ENCODE measurements around the gene BCL11B.

BCL11B gene

GRCh38 chr14:99156090-99156425 lies 115.9 kb downstream of the BCL11B start:
- Mint-ChIP-seq H3K27ac (no peak overlapping the region), H3K4me1 (no peaks in the 10 kb centered on the region)
- ATAC-seq (ENCODE audit: low read depth) = no peak

GRCh38 chr14:99155173-99156089 lies 116.6 kb downstream of the BCL11B start:
- Mint-ChIP-seq H3K36me3 (no peaks in the 10 kb centered on the region), H3K27me3 (peaks cover 2% of the 10 kb centered on the region), H3K4me1 (no peaks in the 10 kb centered on the region), H3K9me3 (peaks cover 2% of the 10 kb centered on the region), H3K27ac (no peak overlapping the region), H3K4me3 (no peak overlapping the region)
- no peak for DNase-seq (ENCODE audit: low spot score in 2 of 2)
- ATAC-seq (ENCODE audit: low read depth) = no peak

More at GRCh38 chr14:99156090-99156425, 115.9 kb downstream of the BCL11B start:
- H3K27me3 Mint-ChIP-seq = peaks cover 2% of the 10 kb centered on the region
- no peak for DNase-seq (ENCODE audit: low spot score in 2 of 2)
- H3K36me3 Mint-ChIP-seq = no peaks in the 10 kb centered on the region
- peaks cover 2% of the 10 kb centered on the region for H3K9me3 Mint-ChIP-seq
- H3K4me3 Mint-ChIP-seq = no peak overlapping the region

DNA sequence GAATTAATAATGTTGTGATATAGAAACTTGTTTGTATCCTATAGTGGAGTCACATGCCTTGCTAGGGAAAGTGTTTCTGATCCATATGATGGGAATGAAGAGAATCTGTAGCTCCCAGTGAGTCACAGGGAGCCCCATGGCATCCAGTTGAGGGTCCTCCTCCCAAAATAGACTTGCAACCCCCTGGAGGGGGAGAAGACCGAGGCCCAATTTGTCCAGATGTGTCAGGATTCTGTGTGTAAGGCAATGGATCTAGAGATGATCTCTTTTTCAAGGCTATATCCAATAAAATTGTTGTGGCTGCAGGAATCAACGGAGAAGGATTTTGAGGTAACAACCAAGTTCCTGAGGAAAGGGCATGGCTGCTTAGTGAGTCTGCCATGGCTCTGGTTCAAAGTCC lies 121.8 kb downstream of the BCL11B start:
- no peaks in the 10 kb centered on the region for H3K36me3 Mint-ChIP-seq
- no peaks in the 10 kb centered on the region for H3K9me3 Mint-ChIP-seq
- DNase-seq (ENCODE audit: low spot score in 2 of 2) (no peak), ATAC-seq (ENCODE audit: low read depth) (no peak)
- H3K27me3 Mint-ChIP-seq = peaks cover 2% of the 10 kb centered on the region
- H3K4me1 Mint-ChIP-seq = no peaks in the 10 kb centered on the region
- no peak overlapping the region for H3K27ac Mint-ChIP-seq
- H3K4me3 Mint-ChIP-seq = no peak overlapping the region

DNA sequence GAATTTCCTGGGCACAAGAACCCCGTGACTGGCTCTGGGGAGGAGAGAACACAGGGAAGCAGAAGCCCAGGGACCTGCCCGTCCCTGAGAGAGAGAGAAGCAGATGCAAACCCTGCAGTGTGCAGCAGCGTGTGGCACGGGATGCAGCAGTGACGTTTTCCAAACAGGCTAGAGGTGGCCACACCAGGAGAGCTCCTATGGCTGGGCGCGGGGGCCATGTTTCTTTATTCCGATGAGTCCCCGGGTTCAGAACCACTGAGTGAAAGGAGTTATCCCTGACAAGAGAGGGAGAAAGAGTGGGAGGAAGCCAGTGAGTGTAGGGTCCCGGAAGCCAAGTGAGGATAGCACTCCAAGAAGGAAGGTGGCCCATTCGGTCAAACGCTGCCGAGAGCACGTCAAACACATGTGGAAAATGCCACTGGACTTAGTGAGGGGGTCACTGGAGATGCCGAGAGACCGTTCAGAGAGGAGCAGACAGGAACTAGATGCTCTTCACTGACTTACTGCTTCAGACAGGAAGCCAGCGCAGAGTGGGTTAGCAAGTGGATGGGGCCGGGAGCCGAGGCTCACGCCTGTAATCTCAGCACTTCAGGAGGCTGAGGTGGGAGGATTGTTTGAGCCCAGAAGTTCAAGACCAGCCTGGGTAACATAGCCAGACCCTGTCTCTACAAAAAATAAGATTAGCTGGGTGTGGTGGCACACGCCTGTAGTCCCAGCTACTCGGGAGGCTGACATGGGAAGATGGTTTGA lies 123.0 kb downstream of the BCL11B start:
- ATAC-seq (ENCODE audit: low read depth) = no peak
- DNase-seq (ENCODE audit: low spot score in 2 of 2) = no peak
- Mint-ChIP-seq H3K36me3 (no peaks in the 10 kb centered on the region), H3K9me3 (no peaks in the 10 kb centered on the region), H3K4me3 (no peak overlapping the region), H3K27me3 (no peaks in the 10 kb centered on the region), H3K27ac (no peak overlapping the region), H3K4me1 (no peaks in the 10 kb centered on the region)

- Mint-ChIP-seq H3K4me3 (no peak overlapping the region), H3K36me3 (no peaks in the 10 kb centered on the region), H3K27me3 (no peaks in the 10 kb centered on the region), H3K4me1 (no peaks in the 10 kb centered on the region), H3K27ac (no peak overlapping the region), H3K9me3 (no peaks in the 10 kb centered on the region)
- no peak for ATAC-seq (ENCODE audit: low read depth)
- DNase-seq (ENCODE audit: low spot score in 2 of 2) = no peak
Measured at GRCh38 chr14:99148131-99148530, 123.9 kb downstream of the BCL11B start.

DNA sequence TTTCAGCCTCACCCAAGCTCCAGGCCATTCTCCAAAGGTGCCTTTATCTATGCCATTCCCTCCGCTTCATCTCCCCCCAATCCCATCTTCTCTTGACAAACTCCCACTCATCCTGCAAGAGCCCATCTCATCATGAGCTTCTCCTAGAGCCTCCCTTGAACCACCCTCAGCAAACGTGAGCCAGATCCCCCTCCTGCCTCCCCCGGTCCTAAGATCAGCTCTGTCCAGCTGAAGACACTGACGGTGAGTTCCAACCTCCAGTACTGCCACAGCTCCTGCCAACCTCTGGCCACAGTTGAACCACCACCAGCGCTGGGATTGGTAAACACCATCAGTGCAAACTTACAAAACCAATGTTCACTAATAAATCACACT lies 124.6 kb downstream of the BCL11B start:
- H3K27me3 Mint-ChIP-seq = no peaks in the 10 kb centered on the region
- H3K9me3 Mint-ChIP-seq = no peaks in the 10 kb centered on the region

DNA sequence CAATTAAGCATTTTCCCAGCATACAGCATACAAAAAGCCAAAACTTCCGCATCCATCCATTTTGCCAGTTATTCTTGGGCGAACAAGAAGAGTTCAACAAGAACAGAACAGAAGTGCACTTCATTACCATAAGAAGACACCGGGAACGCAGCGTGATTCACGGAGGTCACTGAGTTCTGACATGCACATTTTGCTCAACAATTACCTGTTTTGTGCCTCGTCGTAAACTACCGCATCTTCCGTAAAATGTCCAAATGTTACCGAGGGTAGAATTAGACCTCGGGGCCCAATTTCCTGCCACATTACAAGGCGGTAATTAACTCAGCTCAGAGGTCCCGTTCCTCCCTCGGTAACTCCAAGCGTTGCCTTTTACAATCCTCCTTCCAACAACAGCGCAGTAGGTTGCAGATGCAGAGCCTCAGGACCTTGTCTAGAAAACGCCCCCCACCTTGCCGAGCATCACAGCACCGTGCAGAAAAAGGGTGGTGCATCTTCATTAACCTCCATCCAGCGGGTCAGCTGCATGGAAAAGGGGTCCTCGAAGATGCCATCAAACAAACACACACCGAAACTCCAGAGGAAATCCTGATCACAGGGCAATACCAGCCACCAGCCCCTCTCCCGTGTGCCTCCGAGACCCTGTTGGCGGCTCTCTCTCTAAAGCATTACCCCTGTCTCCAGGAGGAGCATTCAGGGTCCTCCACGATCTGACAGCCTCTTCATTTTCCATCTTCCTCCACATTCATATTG lies 125.2 kb downstream of the BCL11B start:
- DNase-seq (ENCODE audit: low spot score in 2 of 2) (no peak), ATAC-seq (ENCODE audit: low read depth) (no peak)
- H3K9me3 Mint-ChIP-seq = no peaks in the 10 kb centered on the region
- H3K4me1 Mint-ChIP-seq = no peaks in the 10 kb centered on the region
- no peaks in the 10 kb centered on the region for H3K27me3 Mint-ChIP-seq
- no peak overlapping the region for H3K27ac Mint-ChIP-seq
- no peaks in the 10 kb centered on the region for H3K36me3 Mint-ChIP-seq
- H3K4me3 Mint-ChIP-seq = no peak overlapping the region

More for the DNA sequence above, 124.6 kb downstream of the BCL11B start:
- no peak for DNase-seq (ENCODE audit: low spot score in 2 of 2)
- H3K4me1 Mint-ChIP-seq = no peaks in the 10 kb centered on the region
- H3K4me3 Mint-ChIP-seq = no peak overlapping the region
- no peaks in the 10 kb centered on the region for H3K36me3 Mint-ChIP-seq
- ATAC-seq (ENCODE audit: low read depth) = no peak
- no peak overlapping the region for H3K27ac Mint-ChIP-seq

GRCh38 chr14:99145307-99145706 lies 126.7 kb downstream of the BCL11B start:
- no peak overlapping the region for H3K4me3 Mint-ChIP-seq
- DNase-seq (ENCODE audit: low spot score in 2 of 2) (no peak), ATAC-seq (ENCODE audit: low read depth) (no peak)
- H3K36me3 Mint-ChIP-seq = no peaks in the 10 kb centered on the region
- H3K27ac Mint-ChIP-seq = no peak overlapping the region
- H3K4me1 Mint-ChIP-seq = no peaks in the 10 kb centered on the region
- H3K9me3 Mint-ChIP-seq = no peaks in the 10 kb centered on the region
- no peaks in the 10 kb centered on the region for H3K27me3 Mint-ChIP-seq

DNA sequence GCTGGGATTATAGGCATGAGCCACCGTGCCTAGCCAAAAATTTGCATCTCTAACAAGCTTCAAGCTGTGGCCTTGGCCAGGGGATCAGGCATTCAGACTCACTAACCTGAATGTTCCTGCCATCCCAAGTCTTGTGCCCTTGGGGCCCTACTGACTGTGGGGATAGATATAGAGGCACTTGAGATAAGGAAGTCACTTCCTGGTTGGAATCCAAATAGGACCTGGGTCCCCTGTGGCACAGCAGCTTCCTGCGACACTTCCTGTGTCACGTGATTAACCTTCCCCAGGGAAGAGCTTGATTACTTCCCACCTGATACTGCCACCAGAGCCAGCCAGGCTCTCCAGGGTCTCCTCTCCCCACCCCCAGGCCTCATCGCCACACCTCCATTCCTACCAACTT lies 128.2 kb downstream of the BCL11B start:
- no peaks in the 10 kb centered on the region for H3K36me3 Mint-ChIP-seq
- no peak overlapping the region for H3K27ac Mint-ChIP-seq
- H3K4me1 Mint-ChIP-seq = no peaks in the 10 kb centered on the region
- DNase-seq (ENCODE audit: low spot score in 2 of 2) = no peak
- H3K27me3 Mint-ChIP-seq = no peaks in the 10 kb centered on the region
- no peaks in the 10 kb centered on the region for H3K9me3 Mint-ChIP-seq
- H3K4me3 Mint-ChIP-seq = no peak overlapping the region
- ATAC-seq (ENCODE audit: low read depth) = no peak

DNA sequence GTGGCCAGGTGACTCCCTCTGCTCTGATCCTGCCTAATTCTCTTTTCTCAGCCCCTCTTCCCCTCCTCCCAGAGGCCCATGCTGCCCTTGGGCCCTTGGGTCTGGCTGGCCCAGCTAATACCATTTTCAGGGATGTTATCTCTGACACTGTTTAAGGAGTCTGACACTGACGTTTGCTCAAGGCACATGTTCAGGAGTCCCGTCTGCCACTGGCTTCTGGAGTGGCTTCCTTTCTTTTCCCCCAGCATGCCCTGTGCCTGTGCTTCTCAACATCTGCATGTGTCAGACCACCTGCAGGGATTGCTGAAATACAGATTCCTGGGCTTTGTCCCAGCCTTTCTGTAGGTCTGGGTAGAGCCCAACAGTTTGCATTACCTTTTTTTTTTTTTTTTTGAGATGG lies 128.9 kb downstream of the BCL11B start:
- Mint-ChIP-seq H3K36me3 (no peaks in the 10 kb centered on the region), H3K4me3 (no peak overlapping the region), H3K27ac (no peak overlapping the region), H3K9me3 (no peaks in the 10 kb centered on the region), H3K4me1 (no peaks in the 10 kb centered on the region), H3K27me3 (no peaks in the 10 kb centered on the region)
- no peak for ATAC-seq (ENCODE audit: low read depth)
- no peak for DNase-seq (ENCODE audit: low spot score in 2 of 2)

DNA sequence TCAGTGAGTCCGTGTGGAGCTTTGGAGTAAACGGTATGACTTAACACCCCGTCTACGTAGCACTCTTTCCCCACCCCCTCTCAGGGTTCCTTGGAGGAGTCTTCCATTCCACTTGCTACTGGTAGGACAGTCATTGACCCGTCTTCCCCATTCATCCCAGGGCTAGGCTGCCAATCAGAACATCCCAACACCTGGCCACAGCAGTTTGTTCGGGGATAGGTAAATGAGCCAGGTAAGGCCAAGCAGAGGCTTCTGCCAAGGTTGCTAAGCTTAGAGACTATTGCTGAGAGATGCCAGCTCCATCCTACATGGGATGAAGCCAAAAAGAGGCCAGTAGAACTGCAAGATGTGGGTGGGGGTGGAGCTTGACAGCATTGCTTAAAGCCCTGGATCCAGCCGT lies 130.8 kb downstream of the BCL11B start:
- Mint-ChIP-seq H3K27me3 (no peaks in the 10 kb centered on the region), H3K36me3 (no peaks in the 10 kb centered on the region), H3K9me3 (no peaks in the 10 kb centered on the region), H3K4me3 (no peak overlapping the region), H3K4me1 (no peaks in the 10 kb centered on the region), H3K27ac (no peak overlapping the region)
- DNase-seq (ENCODE audit: low spot score in 2 of 2) (no peak), ATAC-seq (ENCODE audit: low read depth) (no peak)

DNA sequence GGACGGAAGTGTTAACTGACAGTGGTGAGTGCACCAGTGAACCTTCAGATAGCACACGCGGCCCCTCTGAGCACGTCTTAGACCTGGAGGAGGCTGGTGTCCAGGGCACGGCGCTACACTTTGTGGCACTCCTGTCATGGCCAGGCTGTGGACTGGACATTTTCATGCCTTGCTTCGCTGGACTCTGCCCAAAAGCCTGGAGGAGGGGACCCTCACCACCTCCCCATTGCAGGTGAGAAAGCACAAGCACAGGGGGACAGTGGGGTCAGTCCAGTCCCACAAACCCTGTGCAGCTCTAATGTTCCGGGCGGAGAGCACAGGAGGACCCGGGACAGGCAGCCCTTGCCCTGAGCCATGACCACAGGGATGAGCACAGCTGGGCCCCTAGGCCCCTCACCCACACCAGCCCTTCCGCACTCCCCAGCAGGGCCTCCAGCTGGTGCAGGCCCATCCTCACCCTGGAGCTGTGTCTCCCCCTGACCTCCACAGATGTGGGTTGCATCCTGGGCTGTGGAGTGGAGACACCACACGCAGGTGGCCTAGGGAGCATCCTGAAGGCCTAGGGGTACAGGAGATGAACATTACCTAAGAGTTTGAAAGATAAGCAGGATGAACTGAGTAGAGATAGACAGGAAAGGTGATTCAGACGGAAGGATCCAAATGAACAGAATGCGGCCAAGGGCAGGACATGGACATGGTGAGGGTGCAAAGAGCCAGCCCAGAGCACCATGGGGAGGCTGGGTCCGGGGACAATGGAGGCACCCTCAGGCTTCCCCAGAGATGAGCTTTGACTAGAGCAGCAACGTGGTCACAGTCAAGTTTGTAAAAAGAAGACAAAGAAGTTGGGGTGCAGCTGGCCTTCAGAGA lies 132.8 kb downstream of the BCL11B start:
- Mint-ChIP-seq H3K27ac (no peak overlapping the region), H3K36me3 (no peaks in the 10 kb centered on the region), H3K4me3 (no peak overlapping the region), H3K4me1 (no peaks in the 10 kb centered on the region), H3K9me3 (no peaks in the 10 kb centered on the region), H3K27me3 (no peaks in the 10 kb centered on the region)
- DNase-seq (ENCODE audit: low spot score in 2 of 2) (no peak), ATAC-seq (ENCODE audit: low read depth) (no peak)

DNA sequence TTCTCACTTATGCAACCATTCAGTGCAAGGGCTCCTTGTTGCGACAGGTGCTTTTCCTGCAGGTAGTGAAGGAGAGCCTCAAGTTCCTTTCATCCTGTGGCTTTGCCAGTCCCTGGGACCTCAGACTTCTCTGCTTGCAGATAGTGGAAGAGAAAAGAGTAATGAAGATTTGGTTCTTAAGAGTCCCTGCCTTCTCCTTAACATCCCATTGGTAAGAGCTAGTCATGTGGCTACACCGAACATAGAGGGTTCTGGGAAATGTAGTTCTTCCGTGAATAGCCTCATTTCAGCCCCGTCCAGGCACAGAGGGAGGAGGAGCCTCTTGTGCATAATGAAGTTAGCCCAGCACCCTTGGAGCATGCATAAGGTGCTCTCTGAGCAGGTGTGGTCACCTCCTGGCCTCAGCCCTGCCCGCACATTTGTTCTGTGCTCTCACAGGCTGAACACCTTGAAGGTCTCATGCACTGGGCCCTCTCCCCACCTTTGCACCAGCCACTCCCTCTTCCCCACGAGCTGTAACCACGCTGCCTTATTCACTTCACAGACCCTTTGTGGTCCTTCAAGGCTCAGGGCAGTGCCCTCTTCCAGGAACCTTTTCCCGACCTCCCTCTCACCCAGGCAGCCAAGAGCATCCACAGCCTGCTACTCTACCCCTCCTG lies 134.0 kb downstream of the BCL11B start:
- H3K27me3 Mint-ChIP-seq = no peaks in the 10 kb centered on the region
- DNase-seq (ENCODE audit: low spot score in 2 of 2) (no peak), ATAC-seq (ENCODE audit: low read depth) (no peak)
- no peak overlapping the region for H3K27ac Mint-ChIP-seq
- no peaks in the 10 kb centered on the region for H3K36me3 Mint-ChIP-seq
- H3K9me3 Mint-ChIP-seq = no peaks in the 10 kb centered on the region
- no peak overlapping the region for H3K4me3 Mint-ChIP-seq
- no peaks in the 10 kb centered on the region for H3K4me1 Mint-ChIP-seq

All from memory B cell (primary cell).